HepG2 (cell line): ENCODE results near the gene PHYH. TPM values are rescaled to one million over a fixed set of nuclear protein-coding genes. Genes with fewer than 3 reads are reported as not detected.

Experiments used
- ADNP ChIP-seq: sonication (generic); formaldehyde crosslinking; IDR thresholded peaks from 2 replicates; pipeline ENCODE4 v1.4.0; 2020; ENCODE audit warnings: missing genetic modification reagents
- ATF2 ChIP-seq: sonication (generic); formaldehyde crosslinking; IDR thresholded peaks from 2 replicates; pipeline ENCODE4 v1.4.0; 2020; ENCODE audit warnings: missing genetic modification reagents
- PCBP2 ChIP-seq: fragments of 200-400 bp; formaldehyde crosslinking; optimal IDR thresholded peaks from 2 replicates; pipeline ENCODE3; 2018; ENCODE audit warnings: low read length, low read depth; ENCODE audit not compliant: poor library complexity, severe bottlenecking
- POLR2AphosphoS5 ChIP-seq: IDR thresholded peaks from 2 replicates; pipeline ENCODE4 v1.6.1; 2012; ENCODE audit warnings: low read depth, low read length
- SAP130 ChIP-seq: IDR thresholded peaks from 2 replicates; pipeline ENCODE4 v1.6.1; 2016; ENCODE audit warnings: low read depth
- TFDP2 ChIP-seq: sonication (generic); formaldehyde crosslinking; IDR thresholded peaks from 2 replicates; pipeline ENCODE4 v1.4.0; 2020; ENCODE audit warnings: missing genetic modification reagents
- TFE3 ChIP-seq: IDR thresholded peaks from 2 replicates; pipeline ENCODE4 v1.6.1; 2016
- U2AF2 ChIP-seq: fragments of 200-400 bp; formaldehyde crosslinking; IDR thresholded peaks from 2 replicates; pipeline ENCODE4 v1.6.1; 2017; ENCODE audit warnings: low read depth, mild to moderate bottlenecking, low read length
- ZBTB43 ChIP-seq: sonication (generic); formaldehyde crosslinking; conservative IDR thresholded peaks from 2 replicates; pipeline ENCODE4 v1.4.0; 2020; ENCODE audit warnings: missing genetic modification reagents
- ZFP82 ChIP-seq: sonication (generic); formaldehyde crosslinking; IDR thresholded peaks from 2 replicates; pipeline ENCODE4 v1.5.1; 2020; ENCODE audit warnings: mild to moderate bottlenecking, missing genetic modification reagents, borderline replicate concordance
- ZKSCAN5 ChIP-seq: sonication (generic); formaldehyde crosslinking; IDR thresholded peaks from 2 replicates; pipeline ENCODE4 v1.5.1; 2020; ENCODE audit warnings: mild to moderate bottlenecking, missing genetic modification reagents
- ZMYM4 ChIP-seq: sonication (generic); formaldehyde crosslinking; IDR thresholded peaks from 2 replicates; pipeline ENCODE4 v1.8.1; 2023; ENCODE audit warnings: mild to moderate bottlenecking, missing genetic modification reagents
- ZNF260 ChIP-seq: sonication (generic); formaldehyde crosslinking; IDR thresholded peaks from 2 replicates; pipeline ENCODE4 v1.4.0; 2020; ENCODE audit warnings: missing genetic modification reagents, low read depth, mild to moderate bottlenecking, borderline replicate concordance
- ZNF431 ChIP-seq: sonication (generic); formaldehyde crosslinking; IDR thresholded peaks from 2 replicates; pipeline ENCODE4 v1.9.0; 2022; ENCODE audit warnings: missing genetic modification reagents, low read depth, mild to moderate bottlenecking, borderline replicate concordance
- ZNF674 ChIP-seq: sonication (generic); formaldehyde crosslinking; IDR thresholded peaks from 2 replicates; pipeline ENCODE4 v1.5.0; 2020; ENCODE audit warnings: low read depth, mild to moderate bottlenecking, missing genetic modification reagents
- ZNF687 ChIP-seq: sonication (generic); formaldehyde crosslinking; IDR thresholded peaks from 2 replicates; pipeline ENCODE4 v1.5.1; 2020; ENCODE audit warnings: mild to moderate bottlenecking, missing genetic modification reagents, moderate library complexity
- ZNF704 ChIP-seq: sonication (generic); formaldehyde crosslinking; IDR thresholded peaks from 2 replicates; pipeline ENCODE4 v1.8.1; 2023; ENCODE audit warnings: mild to moderate bottlenecking, inconsistent platforms, moderate library complexity, missing genetic modification reagents, borderline replicate concordance
- polyA plus RNA-seq, 8 experiments: library from polyadenylated mRNA; depleted of rRNA in 3 of 8; stranded (reverse) in 7 of 8; unstranded in 1 of 8; fragments of >200 nt; fragmentation: Illumina TruSeq in 4 of 8; extraction: Trizol in 4 of 8; gene quantifications; 2 replicates each; pipeline versions ENCODE4 v1.2.1 to v1.2.3, GENCODE V29; 2011 to 2016; ENCODE audit warnings: low read depth in 4 of 8, missing spikeins in 1 of 8, mixed read lengths in 1 of 8; ENCODE audit not compliant: insufficient read depth in 1 of 8
- total RNA-seq, 5 experiments: library from RNA; depleted of rRNA; stranded (reverse); fragments of >200 nt; fragmentation: Illumina TruSeq; extraction: Trizol; gene quantifications; 2 replicates each; pipeline ENCODE4 v1.2.3, GENCODE V29; 2016; ENCODE audit warnings: low read depth in 1 of 5

Gene PHYH
- total and polyA plus RNA-seq, 2 of the 13 experiments (the other 11 are each of a cell fraction or from before 2014, with no cell fraction given): 27.2 to 34.5 TPM

- peak; percentile 67; the same call in 1 of the 2 replicates for TF ChIP-seq ZBTB43 (CRISPR knock-in tag)
- 0 out of 2 replicates have a peak, but pooled peaks have one; percentile 48 for TF ChIP-seq SAP130
- peak; percentile 80 for TF ChIP-seq ZMYM4 (CRISPR knock-in tag)
- peak; percentile 65 for TF ChIP-seq TFE3 (CRISPR knock-in tag)
- no peak for TF ChIP-seq ZNF260 (CRISPR knock-in tag)
- 0 out of 2 replicates have a peak, but pooled peaks have one; percentile 31 for TF ChIP-seq ZFP82 (CRISPR knock-in tag)
- no peak for TF ChIP-seq U2AF2
- TF ChIP-seq ADNP (CRISPR knock-in tag): no peak
- peak; percentile 70 for TF ChIP-seq TFDP2
- peak; percentile 58; the same call in 1 of the 2 replicates for TF ChIP-seq ZNF704 (CRISPR knock-in tag)
- no peak for TF ChIP-seq PCBP2
- peak; percentile 12; the same call in 1 of the 2 replicates for TF ChIP-seq ATF2
- peak; percentile 61 for TF ChIP-seq POLR2AphosphoS5
- peak; percentile 95 for TF ChIP-seq ZNF687
- TF ChIP-seq ZKSCAN5 (CRISPR knock-in tag): no peak
- no peak; the same call in 1 of the 2 replicates for TF ChIP-seq ZNF431
- peak; percentile 91; the same call in 1 of the 2 replicates for TF ChIP-seq ZNF674
These were observed at the start of gene PHYH (continued) for GRCh38 chr10:13299437-13300287.
